Brain microvascular endothelial cell (primary cell): Measurements from ENCODE around the gene NUP153.

Experiments
- DNase-seq: peaks from one replicate; pipeline ENCODE4 v3.0.0-alpha.2; 2020
- H3K27ac ChIP-seq: fragments of 250-450 bp; sonication (Bioruptor Pico); 2 replicates; pipeline ENCODE4 v1.5.1; 2020; ENCODE audit warnings: mild to moderate bottlenecking, moderate library complexity
- H3K27me3 ChIP-seq: fragments of 250-450 bp; sonication (Bioruptor Pico); replicated peaks from 2 replicates; pipeline ENCODE4 v1.5.1; 2020; ENCODE audit warnings: mild to moderate bottlenecking
- H3K36me3 ChIP-seq: fragments of 250-450 bp; sonication (Bioruptor Pico); replicated peaks from 2 replicates; pipeline ENCODE4 v1.5.1; 2020; ENCODE audit warnings: mild to moderate bottlenecking
- H3K4me3 ChIP-seq: 2 replicates; pipeline ENCODE4 v1.5.1; 2011; ENCODE audit warnings: low read depth, mild to moderate bottlenecking, control low read depth, low read length, moderate library complexity
- CTCF ChIP-seq: IDR thresholded peaks from 2 replicates; pipeline ENCODE4 v1.5.1; 2011; ENCODE audit warnings: low read depth, mild to moderate bottlenecking, moderate library complexity, low read length, control low read depth, inconsistent platforms; ENCODE audit errors: missing control alignments
- in situ Hi-C: cut with HindIII; loops from 2 replicates; pipeline ENCODE4 v1.10.0; 2017; ENCODE audit warnings: low sequenced_read_pairs, low pct_ligation_motif_present

NUP153 gene

GRCh38 chr6:17728551-17729222, 22.0 kb upstream of the NUP153 start:
- Histone ChIP-seq H3K4me3 (no peak overlapping the region), H3K27ac (no peak overlapping the region), H3K27me3 (no peaks in the 10 kb centered on the region), H3K36me3 (no peaks in the 10 kb centered on the region)
- no peak for DNase-seq
- in situ Hi-C loops, result no loop called here
- TF ChIP-seq CTCF, result no peak

DNA sequence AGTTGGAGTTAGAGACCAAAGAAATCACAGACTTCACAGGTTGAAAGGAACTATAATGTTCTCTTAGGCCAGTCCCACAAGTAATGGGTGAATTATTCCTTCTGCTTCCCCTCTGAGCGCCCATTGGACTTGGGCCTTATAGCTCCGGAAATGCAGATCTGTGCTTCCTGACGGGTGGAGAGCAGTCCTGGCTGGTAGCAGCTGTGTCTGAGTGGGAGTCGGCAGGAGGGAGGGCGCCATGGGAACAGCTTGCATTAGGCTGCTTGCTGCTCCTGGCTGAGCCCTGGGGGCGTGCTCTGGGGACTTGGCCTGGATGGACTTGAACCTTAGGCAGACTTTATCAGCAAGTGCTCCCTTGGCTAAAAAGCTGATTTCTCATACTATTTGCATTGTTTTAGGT, 18.4 kb upstream of the NUP153 start:
- Histone ChIP-seq H3K4me3 (no peak overlapping the region), H3K27ac (no peak overlapping the region), H3K36me3 (no peaks in the 10 kb centered on the region), H3K27me3 (no peaks in the 10 kb centered on the region)
- no peak for TF ChIP-seq CTCF
- peak; percentile 27 for DNase-seq
- in situ Hi-C loops, result no loop called here

DNA sequence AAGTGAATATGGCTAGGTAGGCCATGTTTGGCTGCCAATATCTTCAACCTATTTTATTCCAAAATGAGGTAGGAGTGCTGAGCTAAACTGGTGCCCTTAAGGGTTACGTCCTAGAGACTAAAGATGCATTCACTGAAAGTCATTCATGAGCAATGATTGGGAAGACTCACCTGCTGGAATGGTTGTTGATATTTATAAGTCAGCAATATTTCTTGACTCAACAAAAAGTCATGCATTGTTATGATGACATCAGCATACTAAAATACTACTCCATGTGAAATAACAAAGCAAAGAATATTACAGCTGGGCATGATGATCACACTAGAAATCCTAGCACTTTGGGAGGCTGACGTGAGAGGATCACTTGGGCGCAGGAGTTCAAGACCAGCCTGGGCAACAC, 17.6 kb upstream of the NUP153 start:
- no peak for DNase-seq
- Histone ChIP-seq H3K27me3 (no peaks in the 10 kb centered on the region), H3K27ac (no peak overlapping the region), H3K36me3 (no peaks in the 10 kb centered on the region), H3K4me3 (no peak overlapping the region)
- in situ Hi-C loops, result no loop called here
- no peak for TF ChIP-seq CTCF

DNA sequence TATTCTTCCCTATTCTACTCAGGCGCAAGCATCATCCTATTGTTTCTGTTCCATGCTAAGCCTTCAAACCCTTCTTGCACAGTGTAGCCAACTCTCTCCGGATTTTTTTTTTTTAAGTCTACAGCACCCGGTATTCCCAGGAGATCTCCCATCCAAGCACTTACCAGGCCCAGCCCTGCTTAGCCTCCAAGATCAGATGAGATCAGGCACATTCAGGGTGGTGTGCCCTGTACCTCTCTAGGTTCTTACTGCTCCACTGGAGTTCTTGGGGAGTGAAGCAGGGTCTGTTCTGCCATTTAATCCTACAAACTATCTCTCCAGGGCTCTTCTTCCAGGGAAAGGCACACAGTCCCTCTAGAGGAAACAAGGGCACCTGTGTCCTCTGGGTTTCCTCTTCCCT, 14.9 kb upstream of the NUP153 start:
- no peaks in the 10 kb centered on the region for H3K36me3 ChIP-seq
- TF ChIP-seq CTCF, result no peak
- H3K4me3 ChIP-seq, result no peak overlapping the region
- in situ Hi-C loops, result no loop called here
- H3K27ac ChIP-seq, result no peak overlapping the region
- no peak for DNase-seq
- H3K27me3 ChIP-seq, result no peaks in the 10 kb centered on the region

- TF ChIP-seq CTCF, result no peak
- no peak for DNase-seq
- H3K36me3 ChIP-seq, result no peaks in the 10 kb centered on the region
- no peak overlapping the region for H3K27ac ChIP-seq
- no peak overlapping the region for H3K4me3 ChIP-seq
- in situ Hi-C loops, result no loop called here
- no peaks in the 10 kb centered on the region for H3K27me3 ChIP-seq
Observed at GRCh38 chr6:17719323-17720041, 12.8 kb upstream of the NUP153 start.
